NK-92 (cell line): ENCODE results near the gene CMPK1.

Experiments used
- DNase-seq: peaks from one replicate; lab custom pipeline; 2025; ENCODE audit not compliant: unreplicated experiment; lab: John Stamatoyannopoulos, UW

Gene CMPK1

GRCh38 chr1:47393141-47393540, 59.6 kb downstream of the CMPK1 start:
- DNase-seq: no peak

- no peak for DNase-seq
Observed at GRCh38 chr1:47395433-47395832, 61.8 kb downstream of the CMPK1 start.

GRCh38 chr1:47396671-47397196, 63.1 kb downstream of the CMPK1 start:
- no peak for DNase-seq

GRCh38 chr1:47399138-47399845, 65.7 kb downstream of the CMPK1 start:
- no peak for DNase-seq

GRCh38 chr1:47399846-47400155, 66.2 kb downstream of the CMPK1 start:
- no peak for DNase-seq

GRCh38 chr1:47401761-47402160, 68.2 kb downstream of the CMPK1 start:
- DNase-seq: no peak

GRCh38 chr1:47402591-47402990, 69.0 kb downstream of the CMPK1 start:
- DNase-seq: no peak

- no peak for DNase-seq
Observed at GRCh38 chr1:47403321-47403910, 69.8 kb downstream of the CMPK1 start.

DNA sequence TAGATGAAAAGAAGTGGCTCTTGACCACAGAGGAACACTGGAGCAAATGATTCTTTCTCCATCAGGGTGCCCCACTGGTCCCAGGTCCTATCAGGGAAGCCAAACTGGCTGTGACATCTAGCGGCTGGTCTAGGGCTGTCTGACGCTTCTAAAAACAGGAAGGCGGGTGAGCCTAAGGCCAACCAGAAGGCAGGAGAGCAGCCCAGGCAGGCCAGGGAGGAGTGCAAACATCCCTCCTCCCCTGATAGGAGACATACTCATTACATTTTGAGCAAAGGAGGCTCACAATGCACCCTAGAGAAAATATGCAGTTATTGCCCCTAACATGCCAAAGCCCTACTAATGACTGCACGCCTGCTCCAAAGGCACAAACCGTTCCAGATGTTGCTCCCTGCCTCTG, 72.1 kb downstream of the CMPK1 start:
- no peak for DNase-seq

DNA sequence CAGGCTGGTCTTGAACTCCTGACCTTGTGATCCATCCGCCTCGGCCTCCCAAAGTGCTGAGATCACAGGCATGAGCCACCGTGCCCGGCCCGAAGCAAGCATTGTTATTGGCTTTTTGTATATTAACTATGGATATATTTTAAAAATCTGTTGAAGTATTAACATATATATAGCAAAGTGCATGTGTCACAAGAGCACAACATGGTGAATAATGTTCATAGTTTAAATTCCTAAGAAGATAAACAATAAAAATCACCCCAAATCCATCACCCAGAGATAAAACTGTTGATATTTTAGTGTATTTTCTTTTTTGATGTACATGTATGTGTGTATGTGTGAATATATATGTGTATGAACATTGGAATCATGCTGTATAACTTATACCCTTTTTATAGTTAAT, 73.4 kb downstream of the CMPK1 start:
- no peak for DNase-seq

DNA sequence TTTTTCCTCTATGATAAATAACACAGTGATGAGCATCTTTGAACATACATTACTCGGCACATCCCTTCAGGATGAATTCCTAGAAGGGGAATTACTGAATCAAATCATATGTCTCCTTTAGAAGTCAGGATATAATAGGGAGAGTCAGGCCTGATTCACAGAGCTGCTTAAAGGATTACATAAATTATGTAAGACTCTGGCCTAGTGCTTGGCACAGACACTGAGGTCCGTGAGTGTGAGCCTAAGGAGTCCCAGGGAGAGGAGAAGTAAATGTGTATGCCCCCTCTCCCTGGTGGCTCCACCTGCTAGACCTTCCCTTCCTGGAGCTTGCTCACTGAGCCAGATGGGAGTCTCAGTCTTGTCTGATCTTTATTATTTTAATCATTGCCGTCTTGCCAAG, 73.9 kb downstream of the CMPK1 start:
- DNase-seq: no peak

GRCh38 chr1:47409311-47410067, 75.9 kb downstream of the CMPK1 start:
- DNase-seq: no peak

DNA sequence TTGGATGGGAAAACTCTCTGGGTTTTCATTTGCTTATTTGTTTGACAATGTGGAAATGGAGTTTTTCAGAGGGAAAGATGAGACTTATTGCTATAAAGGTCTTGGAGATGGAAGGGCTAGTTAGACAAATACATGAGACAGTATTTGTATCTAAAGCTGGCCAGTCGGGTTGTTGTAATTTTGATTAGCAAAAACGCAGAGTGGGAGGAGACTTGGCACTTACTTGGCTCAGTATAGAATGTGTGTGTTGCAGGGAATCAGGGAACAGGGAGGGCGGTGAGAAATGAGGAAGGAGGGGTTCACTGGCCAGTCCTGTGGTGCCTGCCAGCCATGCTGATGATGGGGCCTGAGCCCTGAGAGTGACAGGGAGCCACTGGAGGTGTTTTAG, 76.5 kb downstream of the CMPK1 start:
- no peak for DNase-seq

DNA sequence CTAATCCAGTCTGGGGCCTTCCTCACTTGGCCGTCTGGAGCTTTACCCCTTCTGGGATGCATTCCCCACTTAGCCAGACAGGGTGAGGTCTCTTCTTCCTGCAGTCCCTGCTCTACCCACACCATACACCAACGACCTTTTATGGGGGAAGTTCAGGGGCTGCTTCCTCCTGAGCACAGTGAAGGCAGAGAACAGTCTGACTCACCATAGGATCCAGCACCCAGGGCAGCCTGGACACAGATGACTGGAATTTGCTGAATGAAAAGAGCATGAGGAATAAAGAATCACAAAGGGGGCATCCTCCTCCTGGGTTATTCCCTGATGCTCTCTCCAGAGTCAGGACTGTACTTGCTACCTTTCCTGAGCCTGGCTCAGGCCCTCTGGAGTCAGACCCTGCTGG, 77.8 kb downstream of the CMPK1 start:
- DNase-seq: no peak

DNA sequence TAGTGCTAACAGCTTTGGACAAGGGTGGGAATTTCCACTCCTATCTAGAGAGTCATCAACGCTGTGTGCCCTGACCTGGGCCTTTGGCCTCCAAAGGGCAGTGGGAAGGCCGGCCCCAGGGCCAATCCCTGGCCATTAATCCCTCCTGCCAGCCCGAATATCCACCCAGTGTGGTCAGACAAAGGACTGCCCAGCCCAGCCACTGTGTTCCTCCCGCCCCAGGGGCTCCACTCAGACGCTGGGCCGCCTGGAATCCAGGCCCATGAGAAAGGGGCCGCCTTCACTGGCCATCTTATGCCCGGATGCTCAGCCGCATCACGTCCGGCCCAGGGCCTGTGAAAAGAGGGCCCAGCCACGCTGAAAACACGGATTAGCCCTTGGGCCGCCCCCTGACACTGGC, 78.8 kb downstream of the CMPK1 start:
- no peak for DNase-seq

- no peak for DNase-seq
Observed at GRCh38 chr1:47415728-47416318, 82.2 kb downstream of the CMPK1 start, which contains the start of gene FOXE3. Gene FOXE3 (plus strand): TSS chr1:47416285. CDS start chr1:47416316, 31 bp downstream.

DNA sequence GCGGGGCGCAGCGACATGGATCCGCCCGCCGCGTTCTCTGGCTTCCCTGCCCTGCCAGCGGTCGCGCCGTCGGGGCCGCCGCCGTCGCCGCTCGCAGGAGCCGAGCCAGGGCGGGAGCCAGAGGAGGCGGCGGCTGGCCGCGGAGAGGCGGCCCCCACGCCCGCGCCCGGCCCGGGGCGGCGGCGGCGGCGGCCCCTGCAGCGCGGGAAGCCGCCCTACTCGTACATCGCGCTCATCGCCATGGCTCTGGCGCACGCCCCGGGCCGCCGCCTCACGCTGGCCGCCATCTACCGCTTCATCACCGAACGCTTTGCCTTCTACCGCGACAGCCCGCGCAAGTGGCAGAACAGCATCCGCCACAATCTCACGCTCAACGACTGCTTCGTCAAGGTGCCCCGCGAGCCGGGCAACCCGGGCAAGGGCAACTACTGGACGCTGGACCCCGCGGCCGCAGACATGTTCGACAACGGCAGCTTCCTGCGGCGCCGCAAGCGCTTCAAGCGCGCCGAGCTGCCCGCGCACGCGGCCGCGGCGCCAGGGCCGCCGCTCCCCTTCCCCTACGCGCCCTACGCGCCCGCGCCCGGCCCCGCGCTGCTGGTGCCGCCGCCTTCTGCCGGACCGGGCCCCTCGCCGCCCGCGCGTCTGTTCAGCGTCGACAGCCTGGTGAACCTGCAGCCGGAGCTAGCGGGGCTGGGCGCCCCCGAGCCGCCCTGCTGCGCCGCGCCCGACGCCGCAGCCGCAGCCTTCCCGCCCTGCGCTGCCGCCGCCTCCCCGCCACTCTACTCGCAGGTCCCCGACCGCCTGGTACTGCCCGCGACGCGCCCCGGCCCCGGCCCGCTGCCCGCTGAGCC, 83.0 kb downstream of the CMPK1 start:
- DNase-seq: no peak

- DNase-seq: no peak
Observed at GRCh38 chr1:47417170-47418044, 83.8 kb downstream of the CMPK1 start.

DNA sequence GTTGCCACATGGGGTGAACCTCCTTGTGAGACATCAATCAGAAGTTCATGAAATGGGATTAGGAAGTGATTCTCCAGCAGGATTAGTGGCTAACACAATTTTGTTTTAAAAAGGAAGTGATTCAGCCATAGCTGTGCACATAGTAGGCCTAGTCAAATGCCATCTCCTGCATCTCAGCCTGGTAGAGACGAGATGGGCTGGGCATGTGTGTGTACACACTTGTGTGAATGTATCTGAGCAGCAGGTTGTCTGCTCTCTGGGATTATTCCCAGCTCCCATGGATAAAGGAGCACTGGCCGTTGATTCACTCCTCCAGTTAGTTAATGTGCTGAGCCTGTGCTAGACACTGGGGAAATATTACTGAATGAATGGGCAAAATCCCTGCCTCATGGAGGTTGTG, 84.5 kb downstream of the CMPK1 start:
- no peak for DNase-seq
